ENCODE results near the gene CPM. TPM values are rescaled to one million over a fixed set of nuclear protein-coding genes. Genes with fewer than 3 reads are reported as not detected.

CPM gene
- total RNA-seq, 4 donors from 2014 or later = 11.7 to 45.4 (median 33.9) TPM

DNA sequence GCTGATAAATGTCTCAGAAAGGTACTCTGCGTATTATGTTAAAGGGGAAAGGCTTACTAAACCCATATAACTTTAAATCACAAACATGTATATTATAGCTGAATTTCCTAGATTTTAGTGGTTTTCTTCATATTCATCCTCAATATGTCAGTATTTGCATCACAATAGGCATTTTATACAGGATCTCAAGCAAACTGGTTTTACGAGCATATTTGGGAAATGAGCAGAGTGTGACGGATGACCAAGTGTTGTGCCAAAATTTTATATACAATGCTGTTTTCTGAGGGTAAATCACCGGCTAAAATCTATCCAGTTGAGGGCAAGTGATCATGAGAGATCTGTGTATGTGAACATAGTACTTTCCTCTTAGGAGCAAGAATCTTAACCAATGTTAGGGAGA lies 8.4 kb downstream of the CPM start:
- Histone ChIP-seq H3K27ac (no peak overlapping the region), H3K27me3 (no peaks in the 10 kb centered on the region), H3K36me3 (no peaks in the 10 kb centered on the region), H3K4me1 (no peaks in the 10 kb centered on the region), H3K9me3 (no peaks in the 10 kb centered on the region), H3K4me3 (no peak overlapping the region)
- TF ChIP-seq, protein P1, sequence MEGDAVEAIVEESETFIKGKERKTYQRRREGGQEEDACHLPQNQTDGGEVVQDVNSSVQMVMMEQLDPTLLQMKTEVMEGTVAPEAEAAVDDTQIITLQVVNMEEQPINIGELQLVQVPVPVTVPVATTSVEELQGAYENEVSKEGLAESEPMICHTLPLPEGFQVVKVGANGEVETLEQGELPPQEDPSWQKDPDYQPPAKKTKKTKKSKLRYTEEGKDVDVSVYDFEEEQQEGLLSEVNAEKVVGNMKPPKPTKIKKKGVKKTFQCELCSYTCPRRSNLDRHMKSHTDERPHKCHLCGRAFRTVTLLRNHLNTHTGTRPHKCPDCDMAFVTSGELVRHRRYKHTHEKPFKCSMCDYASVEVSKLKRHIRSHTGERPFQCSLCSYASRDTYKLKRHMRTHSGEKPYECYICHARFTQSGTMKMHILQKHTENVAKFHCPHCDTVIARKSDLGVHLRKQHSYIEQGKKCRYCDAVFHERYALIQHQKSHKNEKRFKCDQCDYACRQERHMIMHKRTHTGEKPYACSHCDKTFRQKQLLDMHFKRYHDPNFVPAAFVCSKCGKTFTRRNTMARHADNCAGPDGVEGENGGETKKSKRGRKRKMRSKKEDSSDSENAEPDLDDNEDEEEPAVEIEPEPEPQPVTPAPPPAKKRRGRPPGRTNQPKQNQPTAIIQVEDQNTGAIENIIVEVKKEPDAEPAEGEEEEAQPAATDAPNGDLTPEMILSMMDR (IDR thresholded peaks at IDR 0.05) = no peak
- TF ChIP-seq POLR2A (IDR thresholded peaks at IDR 0.05) = no peak
- no peak for DNase-seq

DNA sequence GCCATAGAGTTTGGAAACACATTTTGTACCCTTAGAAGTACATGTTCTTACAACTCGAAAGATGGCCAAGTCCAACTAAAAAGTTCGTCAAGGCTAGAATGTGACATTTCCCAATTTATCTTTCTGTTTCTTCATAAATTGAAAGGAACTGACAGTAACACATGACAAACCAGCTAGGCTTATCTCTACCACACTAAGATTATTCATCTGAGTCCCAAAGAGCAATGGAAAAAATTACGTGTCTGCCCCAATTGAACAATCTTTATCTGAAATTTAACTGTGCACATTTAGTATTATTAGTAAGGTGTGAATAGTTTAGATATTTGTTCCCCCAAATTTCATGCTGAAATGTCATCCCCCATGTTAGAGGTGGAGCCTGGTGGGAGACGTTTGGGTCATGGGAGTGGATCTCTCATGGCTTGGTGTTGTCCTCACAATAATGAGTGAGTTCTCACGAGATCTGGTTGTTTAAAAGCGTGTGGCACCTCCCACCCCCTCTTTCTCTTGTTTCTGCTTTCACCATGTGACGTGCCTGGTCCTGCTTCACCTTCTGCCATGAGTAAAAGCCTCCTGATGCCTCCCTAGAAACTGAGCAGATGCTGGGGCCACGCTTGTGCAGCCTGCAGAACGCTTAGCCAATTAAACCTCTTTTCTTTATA lies 13.3 kb downstream of the CPM start:
- Histone ChIP-seq H3K4me3 (no peak overlapping the region), H3K4me1 (no peaks in the 10 kb centered on the region), H3K27ac (no peak overlapping the region), H3K9me3 (no peaks in the 10 kb centered on the region), H3K27me3 (no peaks in the 10 kb centered on the region), H3K36me3 (no peaks in the 10 kb centered on the region)
- DNase-seq = no peak
- TF ChIP-seq POLR2A (IDR thresholded peaks at IDR 0.05) = no peak
- TF ChIP-seq, protein P1 (IDR thresholded peaks at IDR 0.05) = no peak

DNA sequence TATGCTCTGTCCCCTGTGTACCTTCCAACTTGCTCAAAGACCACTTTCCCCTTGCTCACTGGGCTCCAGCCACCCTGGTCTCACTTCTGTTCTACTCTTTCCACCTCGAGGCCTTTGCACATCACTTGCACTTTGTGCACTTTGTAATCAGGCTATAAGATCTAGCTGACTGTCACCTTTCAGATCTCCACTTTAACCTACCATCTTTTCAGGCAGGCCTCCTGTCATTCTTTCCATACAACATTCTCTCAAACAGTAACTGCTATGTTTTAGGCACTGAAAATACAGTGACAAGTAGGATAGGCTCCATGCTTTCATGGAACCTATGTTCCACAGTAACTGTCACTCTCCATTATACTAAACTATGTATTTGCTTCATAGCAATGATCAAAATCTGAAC lies 14.0 kb downstream of the CPM start:
- no peak for TF ChIP-seq POLR2A (IDR thresholded peaks at IDR 0.05)
- TF ChIP-seq, protein P1 (IDR thresholded peaks at IDR 0.05) = no peak
- Histone ChIP-seq H3K27me3 (no peaks in the 10 kb centered on the region), H3K27ac (no peak overlapping the region), H3K4me3 (no peak overlapping the region), H3K9me3 (no peaks in the 10 kb centered on the region), H3K36me3 (no peaks in the 10 kb centered on the region), H3K4me1 (no peaks in the 10 kb centered on the region)
- DNase-seq = no peak

DNA sequence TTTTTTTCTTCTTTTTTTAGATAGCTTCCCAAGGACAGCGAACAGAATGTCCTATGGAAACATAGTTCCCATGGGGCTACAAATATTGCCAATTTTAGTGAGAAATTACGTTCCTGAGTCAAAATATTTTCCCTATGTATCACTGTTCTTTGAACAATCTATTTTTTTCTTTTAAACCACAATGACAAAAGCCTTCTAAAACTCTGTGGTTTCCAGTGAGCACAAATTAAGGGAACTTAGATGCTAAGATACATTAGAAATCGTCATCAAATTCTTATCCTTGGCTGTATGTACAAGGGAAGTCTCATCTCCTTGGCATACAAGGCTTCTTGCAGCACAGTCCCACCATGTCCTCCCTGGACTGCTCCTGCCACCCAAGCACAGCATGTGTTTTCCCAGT lies 17.9 kb downstream of the CPM start:
- H3K36me3 ChIP-seq = no peaks in the 10 kb centered on the region
- no peaks in the 10 kb centered on the region for H3K27me3 ChIP-seq
- TF ChIP-seq, protein P1 (IDR thresholded peaks at IDR 0.05) = no peak
- no peak for TF ChIP-seq POLR2A (IDR thresholded peaks at IDR 0.05)
- DNase-seq = no peak
- no peaks in the 10 kb centered on the region for H3K4me1 ChIP-seq
- H3K9me3 ChIP-seq = no peaks in the 10 kb centered on the region
- peak overlapping the region in 1 of 4 donors; percentile 26 for H3K27ac ChIP-seq
- no peak overlapping the region for H3K4me3 ChIP-seq

DNA sequence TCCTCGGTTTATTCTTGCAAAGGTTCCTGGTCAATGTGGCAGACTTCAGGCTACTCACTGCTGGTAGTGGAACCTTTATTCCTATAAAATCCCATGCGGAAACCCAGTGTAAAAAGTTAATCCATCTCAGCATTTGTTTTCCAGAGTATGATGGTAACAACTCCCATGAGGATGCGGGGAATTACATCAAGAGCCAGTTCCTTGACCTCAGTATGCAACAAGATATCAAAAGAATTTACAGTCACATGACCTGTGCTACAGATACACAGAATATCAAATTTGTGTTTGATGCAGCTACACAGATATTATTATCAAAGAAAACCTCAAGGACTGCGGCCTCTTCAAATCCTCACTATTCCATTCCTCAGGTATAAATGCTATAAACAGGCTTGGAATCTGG lies 19.3 kb downstream of the CPM start:
- H3K4me3 ChIP-seq = no peak overlapping the region
- TF ChIP-seq POLR2A (IDR thresholded peaks at IDR 0.05) = no peak
- TF ChIP-seq, protein P1 (IDR thresholded peaks at IDR 0.05) = no peak
- no peak overlapping the region for H3K27ac ChIP-seq
- no peaks in the 10 kb centered on the region for H3K4me1 ChIP-seq
- H3K9me3 ChIP-seq = no peaks in the 10 kb centered on the region
- DNase-seq = no peak
- H3K36me3 ChIP-seq = no peaks in the 10 kb centered on the region
- H3K27me3 ChIP-seq = no peaks in the 10 kb centered on the region

DNA sequence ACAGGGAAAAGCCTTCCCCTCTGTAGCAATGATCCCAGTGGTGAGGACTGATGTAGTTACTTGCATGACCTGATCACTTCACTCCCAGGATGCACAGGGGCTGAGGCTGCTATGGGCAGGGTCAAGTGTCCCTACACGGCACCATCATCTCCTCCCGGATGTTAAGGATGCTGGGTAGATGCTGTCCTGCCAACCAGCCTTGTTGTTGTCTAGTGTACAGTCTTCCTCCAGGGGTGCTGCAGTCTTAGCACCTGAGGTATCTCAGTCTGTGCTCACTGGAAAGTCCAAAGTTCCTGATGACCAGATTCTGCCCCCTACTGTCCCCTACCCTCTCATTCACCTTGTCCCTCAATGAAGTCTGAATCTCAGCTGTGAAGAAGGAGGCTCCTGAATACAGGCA lies 20.1 kb downstream of the CPM start:
- Histone ChIP-seq H3K9me3 (no peaks in the 10 kb centered on the region), H3K4me1 (no peaks in the 10 kb centered on the region), H3K27ac (no peak overlapping the region), H3K27me3 (no peaks in the 10 kb centered on the region), H3K36me3 (no peaks in the 10 kb centered on the region), H3K4me3 (no peak overlapping the region)
- no peak for TF ChIP-seq POLR2A (IDR thresholded peaks at IDR 0.05)
- TF ChIP-seq, protein P1 (IDR thresholded peaks at IDR 0.05) = no peak
- no peak for DNase-seq

Data from Peyer's patch (tissue), 4 donors.